H9 (cell line): Measurements from ENCODE around the gene WASHC2A. TPM values are rescaled to one million over a fixed set of nuclear protein-coding genes. Genes with fewer than 3 reads are reported as not detected.
"Not testable (repeated sequence)": the region's sequence is repeated elsewhere in the genome, so short reads cannot be mapped to it uniquely, and the experiment has no call there.

Source experiments
- DNase-seq: peaks from one replicate; pipeline ENCODE4 v3.0.0-alpha.2; 2017
- H2AFZ ChIP-seq: one replicate; pipeline ENCODE4 v1.6.1; 2013; ENCODE audit warnings: mild to moderate bottlenecking, low read length, control low read depth, moderate library complexity
- H2AK5ac ChIP-seq: 2 replicates; pipeline ENCODE4 v1.6.1; 2013; ENCODE audit warnings: low read length, control low read depth, mixed read lengths; ENCODE audit not compliant: insufficient read length
- H2BK120ac ChIP-seq: one replicate; pipeline ENCODE4 v1.6.1; 2013; ENCODE audit warnings: low read depth, mild to moderate bottlenecking, low read length, control low read depth, inconsistent platforms; ENCODE audit not compliant: poor library complexity, severe bottlenecking
- H2BK12ac ChIP-seq: 2 replicates; pipeline ENCODE4 v1.6.1; 2013; ENCODE audit warnings: low read length, control low read depth, mixed read lengths, low read depth; ENCODE audit not compliant: insufficient read length
- H2BK15ac ChIP-seq: 2 replicates; pipeline ENCODE4 v1.6.1; 2013; ENCODE audit warnings: low read depth, low read length, control low read depth
- H2BK20ac ChIP-seq: one replicate; pipeline ENCODE4 v1.6.1; 2013; ENCODE audit warnings: low read depth, mild to moderate bottlenecking, low read length, control low read depth, inconsistent platforms; ENCODE audit not compliant: poor library complexity, severe bottlenecking
- H2BK5ac ChIP-seq: 2 replicates; pipeline ENCODE4 v1.6.1; 2013; ENCODE audit warnings: low read length, control low read depth, mixed read lengths; ENCODE audit not compliant: insufficient read length
- H3K14ac ChIP-seq: 2 replicates; pipeline ENCODE4 v1.6.1; 2013; ENCODE audit warnings: low read length, control low read depth; ENCODE audit not compliant: insufficient read depth
- H3K18ac ChIP-seq: 2 replicates; pipeline ENCODE4 v1.6.1; 2013; ENCODE audit warnings: low read depth, mild to moderate bottlenecking, mixed read lengths, low read length, control low read depth; ENCODE audit not compliant: insufficient read length
- H3K23ac ChIP-seq: 2 replicates; pipeline ENCODE4 v1.6.1; 2013; ENCODE audit warnings: low read length, control low read depth, mixed read lengths, low read depth; ENCODE audit not compliant: insufficient read length
- H3K23me2 ChIP-seq: 2 replicates; pipeline ENCODE4 v1.6.1; 2013; ENCODE audit warnings: low read depth, mild to moderate bottlenecking, mixed read lengths, low read length, control low read depth; ENCODE audit not compliant: insufficient read length, poor library complexity, severe bottlenecking
- H3K27ac ChIP-seq: 2 replicates; pipeline ENCODE4 v1.5.1; 2013; ENCODE audit warnings: low read length, control low read depth, mixed read lengths, low read depth; ENCODE audit not compliant: insufficient read length
- H3K27me3 ChIP-seq: 2 replicates; pipeline ENCODE4 v1.6.1; 2013; ENCODE audit warnings: low read length, control low read depth, inconsistent platforms; ENCODE audit not compliant: insufficient read depth
- H3K4ac ChIP-seq: 2 replicates; pipeline ENCODE4 v1.6.1; 2013; ENCODE audit warnings: low read depth, mild to moderate bottlenecking, control low read depth, inconsistent platforms, low read length, moderate library complexity
- H3K4me1 ChIP-seq: 2 replicates; pipeline ENCODE4 v1.6.1; 2013; ENCODE audit warnings: low read length, control low read depth, inconsistent platforms; ENCODE audit not compliant: insufficient read depth
- H3K4me2 ChIP-seq: 2 replicates; pipeline ENCODE4 v1.6.1; 2013; ENCODE audit warnings: low read length, control low read depth, mixed read lengths; ENCODE audit not compliant: insufficient read length, insufficient read depth
- H3K56ac ChIP-seq: 2 replicates; pipeline ENCODE4 v1.6.1; 2013; ENCODE audit warnings: low read depth, mild to moderate bottlenecking, mixed read lengths, low read length, control low read depth; ENCODE audit not compliant: insufficient read length
- H3K79me1 ChIP-seq: 2 replicates; pipeline ENCODE4 v1.6.1; 2013; ENCODE audit warnings: low read depth, mild to moderate bottlenecking, moderate library complexity, low read length, control low read depth, inconsistent platforms; ENCODE audit not compliant: insufficient read depth, poor library complexity, severe bottlenecking
- H3K79me2 ChIP-seq: 2 replicates; pipeline ENCODE4 v1.6.1; 2013; ENCODE audit warnings: low read length, control low read depth, inconsistent platforms; ENCODE audit not compliant: insufficient read depth
- H3K9ac ChIP-seq: 2 replicates; pipeline ENCODE4 v1.6.1; 2013; ENCODE audit warnings: low read length, control low read depth, mixed read lengths; ENCODE audit not compliant: insufficient read length; ENCODE audit errors: extremely low read depth
- H3K9me3 ChIP-seq: one replicate; pipeline ENCODE4 v1.6.1; 2013; ENCODE audit warnings: low read depth, low read length, inconsistent platforms; ENCODE audit not compliant: control insufficient read depth
- H3T11ph ChIP-seq: one replicate; pipeline ENCODE4 v1.6.1; 2013; ENCODE audit warnings: mild to moderate bottlenecking, low read length, control low read depth, inconsistent platforms
- H4K20me1 ChIP-seq: one replicate; pipeline ENCODE4 v1.6.1; 2013; ENCODE audit not compliant: control insufficient read depth, insufficient read length, insufficient read depth
- H4K5ac ChIP-seq: 2 replicates; pipeline ENCODE4 v1.6.1; 2013; ENCODE audit warnings: low read depth, mild to moderate bottlenecking, mixed read lengths, low read length, control low read depth; ENCODE audit not compliant: insufficient read length
- H4K8ac ChIP-seq: replicated peaks from 2 replicates; pipeline ENCODE4 v1.6.1; 2013; ENCODE audit warnings: low read length, control low read depth, mixed read lengths, low read depth; ENCODE audit not compliant: insufficient read length
- H4K91ac ChIP-seq: 2 replicates; pipeline ENCODE4 v1.6.1; 2013; ENCODE audit warnings: low read depth, mild to moderate bottlenecking, moderate library complexity, mixed read lengths, low read length, control low read depth; ENCODE audit not compliant: insufficient read length
- H3K27ac Mint-ChIP-seq, 3 experiments: 2 replicates in 2 of 3; 3 replicates in 1 of 3; pipeline ENCODE4 v1.8.0; 2020 to 2021; ENCODE audit warnings: mixed read lengths in 3 of 3, mild to moderate bottlenecking in 1 of 3, moderate library complexity in 1 of 3
- H3K27me3 Mint-ChIP-seq: 2 replicates; pipeline ENCODE4 v1.8.0; 2021; ENCODE audit warnings: low read depth, mild to moderate bottlenecking, moderate library complexity, mixed read lengths
- H3K36me3 Mint-ChIP-seq, 3 experiments: 2 replicates in 2 of 3; 3 replicates in 1 of 3; pipeline ENCODE4 v1.8.0; 2020 to 2021; ENCODE audit warnings: low read depth in 3 of 3, mixed read lengths in 3 of 3; ENCODE audit not compliant: insufficient read depth in 1 of 3
- H3K4me1 Mint-ChIP-seq, 2 experiments: 2 replicates each; pipeline ENCODE4 v1.8.0; 2020; ENCODE audit warnings: mixed read lengths in 2 of 2
- H3K4me3 Mint-ChIP-seq, 2 experiments: 2 replicates in 1 of 2; 3 replicates in 1 of 2; pipeline ENCODE4 v1.8.0; 2020 to 2021; ENCODE audit warnings: mild to moderate bottlenecking in 2 of 2, mixed read lengths in 2 of 2, moderate library complexity in 1 of 2
- H3K9me3 Mint-ChIP-seq, 2 experiments: 2 replicates in 1 of 2; 3 replicates in 1 of 2; pipeline ENCODE4 v1.8.0; 2020; ENCODE audit warnings: mild to moderate bottlenecking in 2 of 2, mixed read lengths in 2 of 2, moderate library complexity in 1 of 2
- WGBS: extraction: QIAGEN DNeasy Blood & Tissue Kit; methylation state at CpG from one replicate; pipeline ENCODE4 v1.1.7; 2013; ENCODE audit warnings: missing lambda C conversion rate, low lambda C conversion rate, mixed read lengths; ENCODE audit not compliant: insufficient read length; ENCODE audit errors: extremely low coverage; 5-methylcytosine and 5-hydroxymethylcytosine counted together
- total RNA-seq: library from RNA; stranded (reverse); gene quantifications from 2 replicates; pipeline ENCODE4 v1.2.1, GENCODE V29; 2021

Gene WASHC2A
- total RNA-seq, 1 experiment from 2014 or later: 32.1 TPM

GRCh38 chr10:50092928-50093327 is 25.2 kb downstream of the WASHC2A start:
- H3K23me2 ChIP-seq, H3K9ac ChIP-seq, H3K27me3 Mint-ChIP-seq, DNase-seq, H2BK15ac ChIP-seq, H2BK5ac ChIP-seq, H3K27me3 ChIP-seq, H2BK20ac ChIP-seq, H3K4me1 ChIP-seq, H3K14ac ChIP-seq, H3K79me2 ChIP-seq, H3K79me1 ChIP-seq, H2BK120ac ChIP-seq, H4K91ac ChIP-seq, H3K23ac ChIP-seq, H3K9me3 Mint-ChIP-seq, H3K4me3 Mint-ChIP-seq, H2AFZ ChIP-seq, H3K9me3 ChIP-seq, H3K27ac Mint-ChIP-seq, H2AK5ac ChIP-seq, H3K27ac ChIP-seq, H3K18ac ChIP-seq, H3K56ac ChIP-seq, H4K20me1 ChIP-seq, H3K36me3 Mint-ChIP-seq, H4K8ac ChIP-seq, H2BK12ac ChIP-seq, H3T11ph ChIP-seq, H4K5ac ChIP-seq, H3K4me1 Mint-ChIP-seq, H3K4ac ChIP-seq, H3K4me2 ChIP-seq: not testable (repeated sequence)
- no CpG with 5 or more reads among the region's 8 CpGs for WGBS

- H3K4ac ChIP-seq, H3K27ac ChIP-seq, H2BK20ac ChIP-seq, H2BK15ac ChIP-seq, H3K23ac ChIP-seq, H3K79me1 ChIP-seq, H3K9ac ChIP-seq, H2AFZ ChIP-seq, H3K4me3 Mint-ChIP-seq, H2BK12ac ChIP-seq, H2BK120ac ChIP-seq, H3K9me3 Mint-ChIP-seq, H3K4me1 ChIP-seq, H3K14ac ChIP-seq, H3K4me2 ChIP-seq, H2BK5ac ChIP-seq, H4K91ac ChIP-seq, H3K56ac ChIP-seq, H3K4me1 Mint-ChIP-seq, H3T11ph ChIP-seq, H3K79me2 ChIP-seq, H3K27me3 Mint-ChIP-seq, H3K9me3 ChIP-seq, H4K5ac ChIP-seq, H4K8ac ChIP-seq, H4K20me1 ChIP-seq, H3K27me3 ChIP-seq, H3K23me2 ChIP-seq, H2AK5ac ChIP-seq, H3K18ac ChIP-seq, DNase-seq, H3K27ac Mint-ChIP-seq: not testable (repeated sequence)
- H3K36me3 Mint-ChIP-seq: peaks cover 0 to 11% (median 0%) of the 10 kb centered on the region in 3 experiments; a peak in 3 of 7 replicates
- WGBS: no CpG with 5 or more reads among the region's 5 CpGs
Observed at GRCh38 chr10:50094630-50095029, 26.9 kb downstream of the WASHC2A start.
